CD4-positive, alpha-beta T cell treated with Interleukin-10 for 1 hour (primary cell): Measurements from ENCODE around the gene TAF13.

Source experiments
- DNase-seq: peaks from one replicate; pipeline ENCODE4 v3.0.0-alpha.2; 2020

Gene TAF13

GRCh38 chr1:109075531-109076490 lies at the start of gene TAF13:
Gene TAF13, minus strand, starts transcription at chr1:109076003. Its CDS starts 56 bp downstream, at chr1:109075947.
- DNase-seq: peak; percentile 89

- no peak for DNase-seq
These were observed 44.6 kb upstream of the TAF13 start for GRCh38 chr1:109120356-109120755.

GRCh38 chr1:109118089-109118488 lies 42.3 kb upstream of the TAF13 start:
- no peak for DNase-seq

GRCh38 chr1:109116286-109116685 lies 40.5 kb upstream of the TAF13 start:
- DNase-seq: no peak

GRCh38 chr1:109115685-109116084 lies 39.9 kb upstream of the TAF13 start:
- DNase-seq: no peak

GRCh38 chr1:109114342-109114674 lies 38.5 kb upstream of the TAF13 start:
- no peak for DNase-seq

GRCh38 chr1:109113590-109114341 lies 38.0 kb upstream of the TAF13 start, which contains the start of gene ELAPOR1:
Gene ELAPOR1, plus strand, starts transcription at chr1:109114115. Its CDS starts 69 bp downstream, at chr1:109114184.
- DNase-seq: peak; percentile 95

GRCh38 chr1:109112652-109113285 lies 37.0 kb upstream of the TAF13 start:
- peak; percentile 93 for DNase-seq

- peak; percentile 46 for DNase-seq
These were observed 36.4 kb upstream of the TAF13 start for GRCh38 chr1:109112056-109112651.

- no peak for DNase-seq
These were observed 35.7 kb upstream of the TAF13 start for GRCh38 chr1:109111386-109112055.

- no peak for DNase-seq
These were observed 34.1 kb upstream of the TAF13 start for GRCh38 chr1:109109906-109110305.

- no peak for DNase-seq
These were observed 32.0 kb upstream of the TAF13 start for GRCh38 chr1:109107785-109108184.

GRCh38 chr1:109105881-109106280 lies 30.1 kb upstream of the TAF13 start:
- no peak for DNase-seq

GRCh38 chr1:109104364-109105151 lies 28.8 kb upstream of the TAF13 start:
- DNase-seq: no peak

GRCh38 chr1:109099938-109100773 lies 24.4 kb upstream of the TAF13 start:
- peak; percentile 98 for DNase-seq

- no peak for DNase-seq
These were observed 20.3 kb upstream of the TAF13 start for GRCh38 chr1:109096120-109096519.

- DNase-seq: no peak
These were observed 19.8 kb upstream of the TAF13 start for GRCh38 chr1:109095631-109096030.

- DNase-seq: no peak
These were observed 19.1 kb upstream of the TAF13 start for GRCh38 chr1:109094871-109095270.

- DNase-seq: no peak
These were observed 18.6 kb upstream of the TAF13 start for GRCh38 chr1:109094377-109094803.

- no peak for DNase-seq
These were observed 16.0 kb upstream of the TAF13 start for GRCh38 chr1:109091839-109092193.
